ENCODE measurements around the gene THEM5. TPM values are rescaled to one million over a fixed set of nuclear protein-coding genes. Genes with fewer than 3 reads are reported as not detected.

Gene THEM5
- total RNA-seq, 1 donor from 2014 or later, result not detected

DNA sequence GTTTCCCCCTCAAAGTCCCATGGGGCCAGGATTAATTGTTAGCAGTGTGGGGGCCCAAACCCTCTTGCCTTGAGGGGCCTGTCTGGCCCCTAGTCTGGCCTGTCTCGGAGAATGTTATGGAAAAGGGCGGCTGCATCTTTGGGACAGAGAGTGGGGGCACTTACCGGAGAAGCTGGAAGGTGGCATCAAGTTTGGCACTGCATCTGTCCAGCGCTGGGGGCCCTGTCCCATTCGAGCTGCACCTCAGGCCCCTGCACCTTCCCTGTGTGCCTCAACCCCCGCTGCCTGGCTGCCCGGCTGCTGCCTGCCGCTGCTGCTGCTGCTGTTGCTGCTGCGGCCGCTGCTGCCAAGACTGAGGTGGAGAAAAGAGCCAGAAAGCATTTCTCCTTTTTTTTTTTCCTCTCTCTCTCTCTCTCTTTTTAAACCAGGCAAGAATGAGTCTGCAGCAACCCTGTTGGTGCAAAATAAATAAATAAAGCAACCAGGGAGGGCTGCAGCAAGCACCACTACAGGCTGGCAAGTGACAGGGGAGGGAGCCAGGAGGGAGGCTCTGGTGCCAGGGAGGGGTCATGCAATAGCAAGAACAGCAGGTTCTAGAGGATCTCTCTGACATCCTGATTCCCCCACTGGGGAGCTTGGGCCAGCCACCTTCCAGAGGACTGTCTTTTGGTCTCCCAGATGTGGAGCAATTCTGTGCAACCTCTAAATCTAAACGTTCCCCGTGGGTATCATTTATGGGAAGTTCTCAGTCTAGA is 48.3 kb downstream of the THEM5 start, which contains the start of gene LINGO4:
Gene LINGO4, minus strand, starts transcription at position 354 of the 755 bp plus-strand sequence. CDS start 2,715 bp downstream, outside the sequence.
- H3K27ac Mint-ChIP-seq (ENCODE audit: unreplicated experiment), result no peak within 1 kb of the TSS
- no peaks in the 10 kb centered on the region for H3K9me3 Mint-ChIP-seq (ENCODE audit: unreplicated experiment)
- peaks cover 67% of the 10 kb centered on the region for H3K27me3 Mint-ChIP-seq (ENCODE audit: unreplicated experiment)
- no peak for DNase-seq (ENCODE audit: extremely low spot score, unreplicated experiment)
- no peak within 1 kb of the TSS for H3K4me3 Mint-ChIP-seq (ENCODE audit: unreplicated experiment)
- no peaks in the 10 kb centered on the region for H3K36me3 Mint-ChIP-seq (ENCODE audit: unreplicated experiment)
- TF ChIP-seq, protein P1, sequence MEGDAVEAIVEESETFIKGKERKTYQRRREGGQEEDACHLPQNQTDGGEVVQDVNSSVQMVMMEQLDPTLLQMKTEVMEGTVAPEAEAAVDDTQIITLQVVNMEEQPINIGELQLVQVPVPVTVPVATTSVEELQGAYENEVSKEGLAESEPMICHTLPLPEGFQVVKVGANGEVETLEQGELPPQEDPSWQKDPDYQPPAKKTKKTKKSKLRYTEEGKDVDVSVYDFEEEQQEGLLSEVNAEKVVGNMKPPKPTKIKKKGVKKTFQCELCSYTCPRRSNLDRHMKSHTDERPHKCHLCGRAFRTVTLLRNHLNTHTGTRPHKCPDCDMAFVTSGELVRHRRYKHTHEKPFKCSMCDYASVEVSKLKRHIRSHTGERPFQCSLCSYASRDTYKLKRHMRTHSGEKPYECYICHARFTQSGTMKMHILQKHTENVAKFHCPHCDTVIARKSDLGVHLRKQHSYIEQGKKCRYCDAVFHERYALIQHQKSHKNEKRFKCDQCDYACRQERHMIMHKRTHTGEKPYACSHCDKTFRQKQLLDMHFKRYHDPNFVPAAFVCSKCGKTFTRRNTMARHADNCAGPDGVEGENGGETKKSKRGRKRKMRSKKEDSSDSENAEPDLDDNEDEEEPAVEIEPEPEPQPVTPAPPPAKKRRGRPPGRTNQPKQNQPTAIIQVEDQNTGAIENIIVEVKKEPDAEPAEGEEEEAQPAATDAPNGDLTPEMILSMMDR (IDR thresholded peaks at IDR 0.05), result no peak
- no peaks in the 10 kb centered on the region for H3K4me1 Mint-ChIP-seq (ENCODE audit: unreplicated experiment)

GRCh38 chr1:151803915-151804314 is 49.6 kb downstream of the THEM5 start:
- H3K4me3 Mint-ChIP-seq (ENCODE audit: unreplicated experiment), result no peak overlapping the region
- H3K27ac Mint-ChIP-seq (ENCODE audit: unreplicated experiment), result no peak overlapping the region
- no peaks in the 10 kb centered on the region for H3K9me3 Mint-ChIP-seq (ENCODE audit: unreplicated experiment)
- no peaks in the 10 kb centered on the region for H3K36me3 Mint-ChIP-seq (ENCODE audit: unreplicated experiment)
- no peak for DNase-seq (ENCODE audit: extremely low spot score, unreplicated experiment)
- peaks cover 75% of the 10 kb centered on the region for H3K27me3 Mint-ChIP-seq (ENCODE audit: unreplicated experiment)
- TF ChIP-seq, protein P1 (IDR thresholded peaks at IDR 0.05), result no peak
- H3K4me1 Mint-ChIP-seq (ENCODE audit: unreplicated experiment), result no peaks in the 10 kb centered on the region

- H3K27ac Mint-ChIP-seq (ENCODE audit: unreplicated experiment), result no peak overlapping the region
- peaks cover 73% of the 10 kb centered on the region for H3K27me3 Mint-ChIP-seq (ENCODE audit: unreplicated experiment)
- no peak overlapping the region for H3K4me3 Mint-ChIP-seq (ENCODE audit: unreplicated experiment)
Measured at GRCh38 chr1:151803164-151803563, 50.3 kb downstream of the THEM5 start.

DNA sequence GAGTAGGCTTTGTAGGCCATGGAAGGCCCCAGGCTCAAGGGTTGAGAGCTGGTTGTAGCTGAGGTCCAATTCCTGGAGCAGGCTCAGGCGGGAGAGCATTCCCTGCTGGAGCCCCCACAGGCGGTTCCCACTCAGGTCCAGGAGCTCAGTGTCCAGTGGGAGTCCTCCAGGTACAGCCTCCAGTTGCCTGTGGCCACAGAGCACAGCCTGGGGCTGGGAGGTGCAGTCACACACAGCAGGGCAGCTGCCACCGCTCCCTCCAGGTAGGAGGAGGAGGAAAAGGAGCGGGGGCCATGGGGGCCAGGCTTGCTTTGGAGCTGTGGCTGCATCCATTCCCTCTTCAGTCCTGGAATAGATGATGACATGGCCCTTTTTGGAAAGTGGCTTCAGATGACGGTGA is 51.1 kb downstream of the THEM5 start:
- Mint-ChIP-seq H3K9me3 (ENCODE audit: unreplicated experiment) (no peaks in the 10 kb centered on the region), H3K36me3 (ENCODE audit: unreplicated experiment) (no peaks in the 10 kb centered on the region), H3K27ac (ENCODE audit: unreplicated experiment) (no peak overlapping the region), H3K4me1 (ENCODE audit: unreplicated experiment) (no peaks in the 10 kb centered on the region), H3K4me3 (ENCODE audit: unreplicated experiment) (no peak overlapping the region), H3K27me3 (ENCODE audit: unreplicated experiment) (peaks cover 65% of the 10 kb centered on the region)
- DNase-seq (ENCODE audit: extremely low spot score, unreplicated experiment), result peak; percentile 82
- TF ChIP-seq, protein P1 (IDR thresholded peaks at IDR 0.05), result no peak

More at GRCh38 chr1:151803164-151803563, 50.3 kb downstream of the THEM5 start:
- no peaks in the 10 kb centered on the region for H3K9me3 Mint-ChIP-seq (ENCODE audit: unreplicated experiment)
- TF ChIP-seq, protein P1 (IDR thresholded peaks at IDR 0.05), result no peak
- DNase-seq (ENCODE audit: extremely low spot score, unreplicated experiment), result no peak
- H3K36me3 Mint-ChIP-seq (ENCODE audit: unreplicated experiment), result no peaks in the 10 kb centered on the region
- H3K4me1 Mint-ChIP-seq (ENCODE audit: unreplicated experiment), result no peaks in the 10 kb centered on the region

GRCh38 chr1:151801846-151802245 is 51.7 kb downstream of the THEM5 start:
- TF ChIP-seq, protein P1 (IDR thresholded peaks at IDR 0.05), result no peak
- peaks cover 60% of the 10 kb centered on the region for H3K27me3 Mint-ChIP-seq (ENCODE audit: unreplicated experiment)
- no peaks in the 10 kb centered on the region for H3K36me3 Mint-ChIP-seq (ENCODE audit: unreplicated experiment)
- no peaks in the 10 kb centered on the region for H3K9me3 Mint-ChIP-seq (ENCODE audit: unreplicated experiment)
- DNase-seq (ENCODE audit: extremely low spot score, unreplicated experiment), result no peak
- no peaks in the 10 kb centered on the region for H3K4me1 Mint-ChIP-seq (ENCODE audit: unreplicated experiment)
- H3K4me3 Mint-ChIP-seq (ENCODE audit: unreplicated experiment), result no peak overlapping the region
- H3K27ac Mint-ChIP-seq (ENCODE audit: unreplicated experiment), result no peak overlapping the region
